Fibroblast of mammary gland (primary cell): ENCODE results near the gene MAN1C1.

Experiments used
- DNase-seq: peaks from one replicate; pipeline ENCODE4 v3.0.0-alpha.2; 2010; ENCODE audit warnings: low read depth
- H3K4me3 ChIP-seq: 2 replicates; pipeline ENCODE4 v1.5.1; 2011; ENCODE audit warnings: low read depth, mild to moderate bottlenecking, low read length, moderate library complexity; ENCODE audit not compliant: control insufficient read depth
- CTCF ChIP-seq: conservative IDR thresholded peaks from 2 replicates; pipeline ENCODE4 v1.5.1; 2011; ENCODE audit warnings: low read depth, low read length, inconsistent platforms; ENCODE audit not compliant: control insufficient read depth, insufficient read depth

The MAN1C1 gene

GRCh38 chr1:25620211-25620610 lies 3.6 kb downstream of the MAN1C1 start:
- H3K4me3 ChIP-seq: no peak overlapping the region
- DNase-seq: no peak
- TF ChIP-seq CTCF: no peak

- TF ChIP-seq CTCF: no peak
- DNase-seq: no peak
- no peak overlapping the region for H3K4me3 ChIP-seq
Observed at GRCh38 chr1:25620701-25621350, 4.2 kb downstream of the MAN1C1 start.

GRCh38 chr1:25621876-25622275 lies 5.3 kb downstream of the MAN1C1 start:
- no peak for DNase-seq
- TF ChIP-seq CTCF: no peak
- H3K4me3 ChIP-seq: no peak overlapping the region

- DNase-seq: no peak
- H3K4me3 ChIP-seq: no peak overlapping the region
- TF ChIP-seq CTCF: no peak
Observed at GRCh38 chr1:25622531-25622930, 5.9 kb downstream of the MAN1C1 start.

GRCh38 chr1:25623007-25623406 lies 6.4 kb downstream of the MAN1C1 start:
- TF ChIP-seq CTCF: no peak
- H3K4me3 ChIP-seq: no peak overlapping the region

GRCh38 chr1:25623731-25624130 lies 7.1 kb downstream of the MAN1C1 start:
- H3K4me3 ChIP-seq: no peak overlapping the region
- no peak for DNase-seq
- no peak for TF ChIP-seq CTCF

More at GRCh38 chr1:25623007-25623406, 6.4 kb downstream of the MAN1C1 start:
- no peak for DNase-seq

GRCh38 chr1:25624156-25624555 lies 7.6 kb downstream of the MAN1C1 start:
- H3K4me3 ChIP-seq: no peak overlapping the region
- no peak for TF ChIP-seq CTCF
- no peak for DNase-seq
